Upper lobe of right lung (tissue), 1 donor: ENCODE results near the gene F10. TPM values are rescaled to one million over a fixed set of nuclear protein-coding genes. Genes with fewer than 3 reads are reported as not detected.

ENCODE experiments used
- ATAC-seq: fragments of 200-7000 bp; cut with Tn5 transposase; one replicate; pipeline ENCODE4 v1.9.1; 2020; ENCODE audit warnings: mild to moderate bottlenecking, moderate library complexity
- DNase-seq: peaks from one replicate; pipeline ENCODE4 v3.0.0-alpha.2; 2020
- H3K27ac ChIP-seq: fragments of 200-600 bp; one replicate; pipeline ENCODE4 v1.8.0; 2022
- H3K27me3 ChIP-seq: fragments of 200-600 bp; one replicate; pipeline ENCODE4 v1.8.0; 2022; ENCODE audit warnings: mild to moderate bottlenecking
- H3K36me3 ChIP-seq: fragments of 200-600 bp; one replicate; pipeline ENCODE4 v1.8.0; 2022
- H3K4me1 ChIP-seq: fragments of 200-600 bp; one replicate; pipeline ENCODE4 v1.8.0; 2022
- H3K4me3 ChIP-seq: fragments of 200-600 bp; one replicate; pipeline ENCODE4 v1.8.0; 2022; ENCODE audit warnings: mild to moderate bottlenecking
- H3K9me3 ChIP-seq: fragments of 200-600 bp; one replicate; pipeline ENCODE4 v1.8.0; 2022
- intact Hi-C: fragments of 100-400 bp; cut with DNase I; formaldehyde crosslinking; loops from one replicate; pipeline ENCODE4 v1.11.0; 2022
- long read RNA-seq: library from polyadenylated mRNA; unstranded; transcript quantifications from one replicate; pipeline ENCODE4 v2.0.0, GENCODE V29; 2021
- total RNA-seq: library from RNA; stranded (reverse); fragmentation: NEBNext Ultra II Directional; extraction: Animal tissue kit (Norgen Biotek cat#: 25700); gene quantifications from one replicate; pipeline ENCODE4 v1.2.1, GENCODE V29; 2021
- TF ChIP-seq, protein P1 (sequence below): fragments of 200-600 bp; IDR thresholded peaks from one replicate; pipeline ENCODE4 v1.8.0; 2022; ENCODE audit warnings: antibody characterized with exemption
- donor health status: DM: no; HTN: yes; CAD: no; lungs with severe emphysema.

F10 gene
- total RNA-seq: 7.9 TPM
- long read RNA-seq, transcript F10-202 (8 exons, 1,517 nt): major isoform, 13 of 15 reads
- long read RNA-seq, partial matches to known transcripts: 1 of 15 reads
- long read RNA-seq, other reads (novel, unspliced or antisense): 1 of 15 reads

DNA sequence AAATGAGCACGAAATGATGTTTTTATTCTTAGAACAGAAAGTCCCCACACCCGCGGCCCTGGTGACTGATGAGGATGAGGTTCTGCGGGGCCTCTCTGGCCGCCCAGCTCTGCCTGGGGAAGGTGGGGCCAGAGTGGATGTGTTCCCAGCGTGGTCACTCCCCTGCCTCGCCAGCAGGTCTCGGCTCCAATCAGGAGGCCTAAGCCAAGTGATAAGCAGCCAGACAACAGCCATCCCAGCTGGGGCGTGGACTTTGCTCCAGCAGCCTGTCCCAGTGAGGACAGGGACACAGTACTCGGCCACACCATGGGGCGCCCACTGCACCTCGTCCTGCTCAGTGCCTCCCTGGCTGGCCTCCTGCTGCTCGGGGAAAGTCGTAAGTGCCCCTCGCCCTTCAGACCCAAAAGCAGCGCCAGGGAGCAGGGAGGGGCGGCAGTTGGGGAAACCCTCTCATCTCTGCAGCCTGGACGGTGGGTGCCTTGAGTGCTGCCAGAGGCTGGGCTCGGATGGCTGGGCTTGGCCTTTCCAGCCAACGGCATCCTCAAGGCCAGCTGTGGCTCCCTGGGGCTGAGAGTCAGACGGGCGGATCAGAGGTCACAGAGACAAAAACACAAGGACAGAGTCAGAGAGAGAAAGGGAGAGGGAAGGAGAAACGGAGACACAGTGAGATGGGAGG lies at the start of gene F10:
Gene F10, plus strand, starts transcription at position 250 of the 676 bp plus-strand sequence. Its CDS starts 57 bp downstream, at position 307.
- intact Hi-C loops: no loop called here
- no peaks in the 10 kb centered on the region for H3K9me3 ChIP-seq
- H3K36me3 ChIP-seq: no peaks in the 10 kb centered on the region
- no peaks in the 10 kb centered on the region for H3K4me1 ChIP-seq
- H3K4me3 ChIP-seq: peak within 1 kb of the TSS; percentile 38
- TF ChIP-seq, protein P1, sequence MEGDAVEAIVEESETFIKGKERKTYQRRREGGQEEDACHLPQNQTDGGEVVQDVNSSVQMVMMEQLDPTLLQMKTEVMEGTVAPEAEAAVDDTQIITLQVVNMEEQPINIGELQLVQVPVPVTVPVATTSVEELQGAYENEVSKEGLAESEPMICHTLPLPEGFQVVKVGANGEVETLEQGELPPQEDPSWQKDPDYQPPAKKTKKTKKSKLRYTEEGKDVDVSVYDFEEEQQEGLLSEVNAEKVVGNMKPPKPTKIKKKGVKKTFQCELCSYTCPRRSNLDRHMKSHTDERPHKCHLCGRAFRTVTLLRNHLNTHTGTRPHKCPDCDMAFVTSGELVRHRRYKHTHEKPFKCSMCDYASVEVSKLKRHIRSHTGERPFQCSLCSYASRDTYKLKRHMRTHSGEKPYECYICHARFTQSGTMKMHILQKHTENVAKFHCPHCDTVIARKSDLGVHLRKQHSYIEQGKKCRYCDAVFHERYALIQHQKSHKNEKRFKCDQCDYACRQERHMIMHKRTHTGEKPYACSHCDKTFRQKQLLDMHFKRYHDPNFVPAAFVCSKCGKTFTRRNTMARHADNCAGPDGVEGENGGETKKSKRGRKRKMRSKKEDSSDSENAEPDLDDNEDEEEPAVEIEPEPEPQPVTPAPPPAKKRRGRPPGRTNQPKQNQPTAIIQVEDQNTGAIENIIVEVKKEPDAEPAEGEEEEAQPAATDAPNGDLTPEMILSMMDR: no peak
- DNase-seq (peak; percentile 68), ATAC-seq (peak; percentile 49)
- peak within 1 kb of the TSS; percentile 66 for H3K27ac ChIP-seq
- H3K27me3 ChIP-seq: no peaks in the 10 kb centered on the region

DNA sequence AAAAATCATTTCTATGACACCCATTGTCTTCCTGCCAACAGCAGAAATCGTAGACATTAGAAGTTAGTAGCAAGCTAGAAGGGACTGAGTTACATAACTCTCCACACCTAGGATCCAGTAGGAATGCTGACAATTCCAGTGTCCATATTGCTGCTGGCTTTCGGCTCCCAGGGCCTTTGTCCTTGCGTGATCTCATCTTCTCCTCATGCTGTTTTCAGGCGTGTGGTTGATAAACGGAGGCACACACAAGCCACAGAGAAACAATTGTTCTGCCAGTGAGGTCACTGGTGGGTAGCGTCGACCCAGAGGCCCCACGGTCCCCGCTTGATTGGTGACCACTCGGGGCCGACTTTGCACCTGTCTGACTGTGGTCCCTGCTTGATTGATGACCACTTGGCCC lies 48.7 kb upstream of the F10 start:
- Histone ChIP-seq H3K27me3 (no peaks in the 10 kb centered on the region), H3K4me1 (no peaks in the 10 kb centered on the region), H3K27ac (no peak overlapping the region), H3K36me3 (no peaks in the 10 kb centered on the region), H3K4me3 (no peak overlapping the region), H3K9me3 (no peaks in the 10 kb centered on the region)
- DNase-seq (no peak), ATAC-seq (no peak)
- TF ChIP-seq, protein P1: no peak
- intact Hi-C loops: no loop called here

DNA sequence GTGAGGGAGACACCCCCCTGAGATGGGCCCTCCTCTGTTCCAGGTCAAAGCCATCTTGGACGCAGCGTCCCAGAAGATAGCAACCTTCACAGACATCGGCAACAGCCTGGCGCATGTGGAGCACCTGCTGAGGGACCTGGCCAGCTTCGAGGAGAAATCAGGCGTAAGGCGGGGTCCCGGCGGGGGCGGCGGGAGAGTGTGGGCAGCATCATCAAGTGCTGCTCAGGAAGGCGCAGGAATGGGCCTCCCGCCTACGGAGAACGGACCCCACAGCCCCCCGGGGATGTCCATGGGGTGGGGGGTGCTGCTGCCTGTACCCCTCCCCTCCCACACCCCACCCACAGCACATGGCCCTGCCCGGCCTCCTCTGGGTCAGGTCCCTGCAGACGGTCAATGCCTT lies 48.2 kb upstream of the F10 start:
- H3K27me3 ChIP-seq: no peaks in the 10 kb centered on the region
- intact Hi-C loops: no loop called here
- H3K4me3 ChIP-seq: no peak overlapping the region
- TF ChIP-seq, protein P1: no peak
- peak; percentile 4 for ATAC-seq
- H3K9me3 ChIP-seq: no peaks in the 10 kb centered on the region
- DNase-seq: no peak
- no peaks in the 10 kb centered on the region for H3K4me1 ChIP-seq
- no peak overlapping the region for H3K27ac ChIP-seq
- H3K36me3 ChIP-seq: no peaks in the 10 kb centered on the region

DNA sequence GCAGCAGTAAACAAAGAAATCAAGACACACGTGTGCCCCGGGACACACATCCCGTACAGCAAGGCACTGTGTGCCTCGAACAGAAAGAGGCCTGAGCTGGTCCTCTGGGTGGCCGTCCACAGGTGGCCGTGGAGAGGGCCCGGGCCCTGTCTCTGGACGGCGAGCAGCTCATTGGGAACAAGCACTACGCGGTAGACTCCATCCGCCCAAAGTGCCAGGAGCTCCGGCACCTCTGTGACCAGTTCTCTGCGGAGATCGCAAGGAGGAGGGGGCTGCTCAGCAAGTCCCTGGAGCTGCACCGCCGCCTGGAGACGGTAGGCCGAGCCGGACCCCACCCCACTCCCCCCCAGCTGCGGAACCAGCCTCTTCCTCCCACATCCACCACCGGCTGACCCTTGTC lies 47.7 kb upstream of the F10 start:
- peak; percentile 4 for ATAC-seq
- TF ChIP-seq, protein P1: no peak
- no peaks in the 10 kb centered on the region for H3K4me1 ChIP-seq
- H3K36me3 ChIP-seq: no peaks in the 10 kb centered on the region
- H3K27me3 ChIP-seq: no peaks in the 10 kb centered on the region
- H3K27ac ChIP-seq: no peak overlapping the region
- no peak overlapping the region for H3K4me3 ChIP-seq
- intact Hi-C loops: no loop called here
- H3K9me3 ChIP-seq: no peaks in the 10 kb centered on the region
- no peak for DNase-seq

DNA sequence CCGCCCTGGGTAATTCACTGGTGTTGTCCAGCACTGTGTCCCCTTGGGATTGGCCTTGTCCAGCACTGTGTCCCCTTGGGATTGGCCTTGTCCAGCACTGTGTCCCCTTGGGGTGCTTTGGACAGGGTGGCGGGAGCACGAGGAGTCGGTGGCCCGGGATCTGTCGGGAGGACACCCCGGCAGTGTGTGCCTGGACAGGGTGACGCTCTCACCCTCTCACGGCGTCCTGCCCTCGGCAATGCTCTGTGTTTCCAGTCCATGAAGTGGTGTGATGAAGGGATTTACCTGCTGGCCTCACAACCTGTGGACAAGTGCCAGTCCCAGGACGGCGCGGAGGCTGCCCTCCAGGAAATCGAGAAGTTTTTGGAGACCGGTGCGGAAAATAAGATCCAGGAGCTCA lies 46.9 kb upstream of the F10 start:
- no peak overlapping the region for H3K4me3 ChIP-seq
- no peaks in the 10 kb centered on the region for H3K27me3 ChIP-seq
- H3K27ac ChIP-seq: no peak overlapping the region
- no peaks in the 10 kb centered on the region for H3K9me3 ChIP-seq
- H3K4me1 ChIP-seq: no peaks in the 10 kb centered on the region
- intact Hi-C loops: no loop called here
- DNase-seq (no peak), ATAC-seq (no peak)
- H3K36me3 ChIP-seq: no peaks in the 10 kb centered on the region
- TF ChIP-seq, protein P1: no peak
